ENCODE results near the gene COX19. TPM values are rescaled to one million over a fixed set of nuclear protein-coding genes. Genes with fewer than 3 reads are reported as not detected.

Gene COX19
- total RNA-seq, 1 experiment from 2014 or later, result 37.4 TPM

DNA sequence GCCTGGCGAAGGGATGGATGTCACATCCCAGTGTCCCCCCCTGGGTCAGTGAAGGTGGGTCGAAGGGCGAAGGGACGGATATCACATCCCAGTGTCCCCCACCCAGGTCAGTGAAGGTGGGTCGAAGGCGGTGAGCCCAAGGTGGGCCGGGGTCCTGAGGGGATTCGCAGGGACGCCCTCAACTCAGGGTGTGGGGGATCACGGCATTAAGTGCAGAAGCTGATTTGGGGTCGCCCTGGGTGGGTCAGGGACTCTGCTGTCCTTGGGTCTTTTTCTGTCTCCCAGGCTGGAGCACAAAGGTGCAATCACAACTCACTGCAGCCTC is 42.7 kb downstream of the COX19 start:
- intact Hi-C loops (cut with micrococcal nuclease; ENCODE audit: unreplicated experiment), result no loop called here
- BruUV-seq (replicated peaks), result TSS peak; percentile 9
- Mint-ChIP-seq H3K27me3 (ENCODE audit: unreplicated experiment) (no peaks in the 10 kb centered on the region), H3K4me3 (ENCODE audit: low read depth, unreplicated experiment) (no peak overlapping the region), H3K9me3 (ENCODE audit: low read depth, unreplicated experiment) (no peaks in the 10 kb centered on the region), H3K4me1 (ENCODE audit: low read depth, unreplicated experiment) (peaks cover 38% of the 10 kb centered on the region), H3K27ac (ENCODE audit: unreplicated experiment) (peak overlapping the region; percentile 19), H3K36me3 (ENCODE audit: insufficient read depth, unreplicated experiment) (peaks cover 88% of the 10 kb centered on the region)
- TF ChIP-seq, protein P1, sequence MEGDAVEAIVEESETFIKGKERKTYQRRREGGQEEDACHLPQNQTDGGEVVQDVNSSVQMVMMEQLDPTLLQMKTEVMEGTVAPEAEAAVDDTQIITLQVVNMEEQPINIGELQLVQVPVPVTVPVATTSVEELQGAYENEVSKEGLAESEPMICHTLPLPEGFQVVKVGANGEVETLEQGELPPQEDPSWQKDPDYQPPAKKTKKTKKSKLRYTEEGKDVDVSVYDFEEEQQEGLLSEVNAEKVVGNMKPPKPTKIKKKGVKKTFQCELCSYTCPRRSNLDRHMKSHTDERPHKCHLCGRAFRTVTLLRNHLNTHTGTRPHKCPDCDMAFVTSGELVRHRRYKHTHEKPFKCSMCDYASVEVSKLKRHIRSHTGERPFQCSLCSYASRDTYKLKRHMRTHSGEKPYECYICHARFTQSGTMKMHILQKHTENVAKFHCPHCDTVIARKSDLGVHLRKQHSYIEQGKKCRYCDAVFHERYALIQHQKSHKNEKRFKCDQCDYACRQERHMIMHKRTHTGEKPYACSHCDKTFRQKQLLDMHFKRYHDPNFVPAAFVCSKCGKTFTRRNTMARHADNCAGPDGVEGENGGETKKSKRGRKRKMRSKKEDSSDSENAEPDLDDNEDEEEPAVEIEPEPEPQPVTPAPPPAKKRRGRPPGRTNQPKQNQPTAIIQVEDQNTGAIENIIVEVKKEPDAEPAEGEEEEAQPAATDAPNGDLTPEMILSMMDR (IDR thresholded peaks at IDR 0.05; ENCODE audit: unreplicated experiment), result no peak
- CTCF ChIA-PET, result interaction anchor here (0.6 kb wide), 1 partner anchor 18 kb away, joined by 3 read pairs; no protein-coding TSS in a partner anchor
- DNase-seq, result no peak

DNA sequence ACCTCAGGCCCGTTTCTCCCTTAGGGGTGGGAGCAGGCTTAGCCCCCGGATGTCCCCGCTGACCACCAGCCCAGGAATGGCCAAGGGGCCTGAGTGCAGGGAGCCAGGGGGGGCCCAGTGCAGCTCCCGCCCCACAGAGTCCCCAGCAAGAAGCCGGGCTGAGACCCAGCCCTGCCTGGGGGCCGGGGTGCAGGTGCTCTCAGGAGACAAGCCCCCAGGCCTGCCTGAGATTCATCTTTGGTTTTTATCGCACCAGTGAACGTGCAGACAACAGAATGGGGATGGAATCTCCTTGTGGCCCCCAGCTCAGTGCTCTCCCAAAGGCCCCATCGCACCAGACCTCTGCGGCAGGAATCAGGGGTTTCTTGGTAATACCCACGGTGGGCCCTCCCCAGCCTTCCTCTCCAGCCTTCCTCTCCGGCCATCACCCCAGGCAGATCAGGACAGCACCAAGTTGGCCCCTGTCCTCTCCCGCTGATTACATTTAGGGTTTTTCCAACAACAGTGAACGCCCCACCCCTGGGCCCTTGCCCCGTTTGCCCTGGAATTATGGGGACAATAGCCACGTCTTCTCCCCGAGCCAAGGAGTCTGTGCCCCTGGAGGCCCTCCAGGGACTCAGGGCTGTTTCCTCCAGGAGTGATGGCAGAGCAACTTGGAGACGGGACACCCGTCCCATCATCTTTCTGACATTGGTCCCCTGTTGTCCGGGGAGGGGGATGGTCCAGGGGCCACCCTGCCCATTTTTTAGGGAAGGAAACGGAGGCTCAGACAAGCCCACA is 43.3 kb downstream of the COX19 start:
- CTCF ChIA-PET, result no interaction called here
- TF ChIP-seq, protein P1 (IDR thresholded peaks at IDR 0.05; ENCODE audit: unreplicated experiment), result no peak
- Mint-ChIP-seq H3K4me3 (ENCODE audit: low read depth, unreplicated experiment) (no peak overlapping the region), H3K27me3 (ENCODE audit: unreplicated experiment) (no peaks in the 10 kb centered on the region), H3K27ac (ENCODE audit: unreplicated experiment) (peak overlapping the region; percentile 19), H3K36me3 (ENCODE audit: insufficient read depth, unreplicated experiment) (peaks cover 88% of the 10 kb centered on the region), H3K9me3 (ENCODE audit: low read depth, unreplicated experiment) (no peaks in the 10 kb centered on the region), H3K4me1 (ENCODE audit: low read depth, unreplicated experiment) (peaks cover 43% of the 10 kb centered on the region)
- BruUV-seq (replicated peaks), result no TSS peak
- intact Hi-C loops (cut with micrococcal nuclease; ENCODE audit: unreplicated experiment), result no loop called here
- no peak for DNase-seq

DNA sequence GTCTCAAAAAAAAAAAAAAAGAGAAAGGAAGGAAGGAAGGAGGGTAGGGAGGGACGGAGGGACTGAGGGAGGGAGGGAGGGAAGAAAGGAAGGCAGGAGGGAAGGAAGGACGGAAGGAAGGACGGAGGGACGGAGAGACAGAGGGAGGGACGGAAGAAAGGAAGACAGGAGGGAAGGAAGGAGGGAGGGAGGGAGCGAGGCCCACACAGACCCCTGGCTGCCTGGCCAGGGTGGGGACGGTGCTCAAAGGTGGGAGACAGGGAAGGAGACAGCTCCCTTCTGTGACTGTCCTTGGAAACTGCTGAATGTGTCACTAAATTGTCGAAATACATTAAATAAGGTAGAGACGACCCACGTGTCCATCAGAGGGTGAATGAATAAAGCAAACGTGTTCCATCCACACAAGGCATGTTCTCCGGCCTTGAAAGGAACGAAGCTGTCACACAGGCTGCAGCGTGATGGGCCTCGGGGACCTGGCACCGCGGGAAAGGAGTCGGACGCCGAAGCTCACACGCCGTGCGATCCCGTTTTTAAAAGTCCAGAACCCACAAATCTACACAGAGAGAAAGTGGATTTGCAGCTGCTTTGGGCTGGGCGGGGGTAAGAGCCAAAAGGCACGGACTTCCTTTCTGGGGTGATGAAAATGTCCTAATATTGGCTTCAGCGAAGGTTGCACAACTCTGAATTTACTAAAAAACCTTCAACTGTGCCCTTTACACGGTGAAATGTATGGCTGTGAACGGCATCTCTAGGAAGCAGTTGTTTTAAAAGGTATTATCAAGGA is 44.2 kb downstream of the COX19 start:
- intact Hi-C loops (cut with micrococcal nuclease; ENCODE audit: unreplicated experiment), result no loop called here
- no peak for DNase-seq
- H3K4me1 Mint-ChIP-seq (ENCODE audit: low read depth, unreplicated experiment), result peaks cover 44% of the 10 kb centered on the region
- H3K27me3 Mint-ChIP-seq (ENCODE audit: unreplicated experiment), result no peaks in the 10 kb centered on the region
- H3K36me3 Mint-ChIP-seq (ENCODE audit: insufficient read depth, unreplicated experiment), result peaks cover 88% of the 10 kb centered on the region
- no TSS peak for BruUV-seq (replicated peaks)
- no peaks in the 10 kb centered on the region for H3K9me3 Mint-ChIP-seq (ENCODE audit: low read depth, unreplicated experiment)
- TF ChIP-seq, protein P1 (IDR thresholded peaks at IDR 0.05; ENCODE audit: unreplicated experiment), result no peak
- H3K4me3 Mint-ChIP-seq (ENCODE audit: low read depth, unreplicated experiment), result no peak overlapping the region
- CTCF ChIA-PET, result interaction anchor here (0.7 to 0.8 kb wide), 3 partner anchors 17 to 713 kb away, joined by 3 to 10 read pairs (median 5); no protein-coding TSS in a partner anchor
- H3K27ac Mint-ChIP-seq (ENCODE audit: unreplicated experiment), result peak overlapping the region; percentile 9

DNA sequence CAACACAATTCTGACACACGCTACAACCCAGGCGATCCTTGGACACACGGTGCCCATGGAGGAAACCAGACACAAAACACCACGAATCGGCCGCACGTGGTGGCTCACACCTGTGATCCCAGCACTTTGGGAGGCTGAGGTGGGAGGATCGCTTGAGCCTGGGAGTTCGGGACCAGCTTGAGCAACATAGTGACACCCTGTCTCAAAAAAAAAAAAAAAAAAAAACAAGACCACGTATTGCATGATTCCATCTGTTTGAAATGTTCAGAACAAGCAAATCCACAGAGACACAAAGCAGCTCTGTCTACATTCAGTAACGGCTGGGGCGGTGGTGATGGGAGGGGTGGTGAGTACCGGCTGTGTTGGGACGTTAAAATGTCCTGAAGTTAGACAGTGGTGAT is 46.0 kb downstream of the COX19 start:
- TF ChIP-seq, protein P1 (IDR thresholded peaks at IDR 0.05; ENCODE audit: unreplicated experiment), result no peak
- peaks cover 55% of the 10 kb centered on the region for H3K4me1 Mint-ChIP-seq (ENCODE audit: low read depth, unreplicated experiment)
- no peaks in the 10 kb centered on the region for H3K27me3 Mint-ChIP-seq (ENCODE audit: unreplicated experiment)
- intact Hi-C loops (cut with micrococcal nuclease; ENCODE audit: unreplicated experiment), result loop anchor here (2.0 kb wide), 1 partner anchor 15 kb away; no protein-coding TSS in a partner anchor
- CTCF ChIA-PET, result interaction anchor here (1.2 to 2.2 kb wide), 5 partner anchors 15 to 64 kb away, joined by 4 to 17 read pairs (median 7); partner anchors contain the start of gene ADAP1
- H3K27ac Mint-ChIP-seq (ENCODE audit: unreplicated experiment), result peak overlapping the region; percentile 96
- BruUV-seq (replicated peaks), result no TSS peak
- H3K9me3 Mint-ChIP-seq (ENCODE audit: low read depth, unreplicated experiment), result no peaks in the 10 kb centered on the region
- H3K36me3 Mint-ChIP-seq (ENCODE audit: insufficient read depth, unreplicated experiment), result peaks cover 87% of the 10 kb centered on the region
- DNase-seq, result no peak
- H3K4me3 Mint-ChIP-seq (ENCODE audit: low read depth, unreplicated experiment), result peak overlapping the region; percentile 53
